ENCODE measurements around the gene KLHDC1.
"Not testable (repeated sequence)": the region's sequence is repeated elsewhere in the genome, so short reads cannot be mapped to it uniquely, and the experiment has no call there.

GRCh38 chr14:49710993-49711392 lies 18.1 kb downstream of the KLHDC1 start:
- not testable (repeated sequence) for TF ChIP-seq CTCF, EZH2, EZH2phosphoT487 (IDR thresholded peaks at IDR 0.05)
